Endothelial cell (in vitro differentiated cells): Measurements from ENCODE around the gene CD164L2. TPM values are rescaled to one million over a fixed set of nuclear protein-coding genes. Genes with fewer than 3 reads are reported as not detected.
A peak's percentile ranks its signal among the peaks of the same experiment; 100 is the strongest.

Experiments used
- DNase-seq: peaks from one replicate; pipeline ENCODE4 v3.0.0; 2021; ENCODE audit warnings: low spot score
- H3K27ac Mint-ChIP-seq: one replicate; pipeline ENCODE4 v1.8.0; 2021; ENCODE audit warnings: mixed read lengths, inconsistent platforms; ENCODE audit not compliant: unreplicated experiment
- H3K27me3 Mint-ChIP-seq: one replicate; pipeline ENCODE4 v1.8.0; 2021; ENCODE audit warnings: mild to moderate bottlenecking, moderate library complexity, mixed read lengths, inconsistent platforms; ENCODE audit not compliant: unreplicated experiment
- H3K36me3 Mint-ChIP-seq: one replicate; pipeline ENCODE4 v1.8.0; 2021; ENCODE audit warnings: mild to moderate bottlenecking, low read depth, mixed read lengths, inconsistent platforms; ENCODE audit not compliant: unreplicated experiment
- H3K4me1 Mint-ChIP-seq: one replicate; pipeline ENCODE4 v1.8.0; 2021; ENCODE audit warnings: mild to moderate bottlenecking, mixed read lengths, inconsistent platforms; ENCODE audit not compliant: unreplicated experiment
- H3K4me3 Mint-ChIP-seq: one replicate; pipeline ENCODE4 v1.8.0; 2021; ENCODE audit warnings: mild to moderate bottlenecking, mixed read lengths, inconsistent platforms; ENCODE audit not compliant: unreplicated experiment
- H3K9me3 Mint-ChIP-seq: one replicate; pipeline ENCODE4 v1.8.0; 2021; ENCODE audit warnings: mixed read lengths, inconsistent platforms; ENCODE audit not compliant: unreplicated experiment
- CTCF ChIP-seq: fragments of 200-600 bp; sonication (generic); IDR thresholded peaks from one replicate; pipeline ENCODE4 v1.5.0; 2021; ENCODE audit warnings: antibody characterized with exemption; ENCODE audit not compliant: unreplicated experiment
- total RNA-seq: library from RNA; stranded (reverse); fragmentation: NEBNext Ultra II Directional; extraction: Animal tissue kit (Norgen Biotek cat#: 25700); gene quantifications from one replicate; pipeline ENCODE4 v1.2.1, GENCODE V29; 2021; ENCODE audit not compliant: unreplicated experiment

CD164L2 gene
- total RNA-seq, 1 donor from 2014 or later = 0.72 TPM

GRCh38 chr1:27418326-27419185 lies 35.4 kb upstream of the CD164L2 start:
- no peak for DNase-seq
- peaks cover 6% of the 10 kb centered on the region for H3K27me3 Mint-ChIP-seq
- H3K36me3 Mint-ChIP-seq = peaks cover 48% of the 10 kb centered on the region
- TF ChIP-seq CTCF = no peak
- H3K9me3 Mint-ChIP-seq = no peaks in the 10 kb centered on the region
- peak overlapping the region; percentile 48 for H3K27ac Mint-ChIP-seq
- peaks cover 45% of the 10 kb centered on the region for H3K4me1 Mint-ChIP-seq
- H3K4me3 Mint-ChIP-seq = peak overlapping the region; percentile 34

- no peak for TF ChIP-seq CTCF
- Mint-ChIP-seq H3K4me1 (peaks cover 44% of the 10 kb centered on the region), H3K9me3 (no peaks in the 10 kb centered on the region), H3K4me3 (peak overlapping the region; percentile 28), H3K27ac (no peak overlapping the region), H3K36me3 (peaks cover 56% of the 10 kb centered on the region), H3K27me3 (peaks cover 6% of the 10 kb centered on the region)
- DNase-seq = no peak
Measured at GRCh38 chr1:27417713-27418112, 34.6 kb upstream of the CD164L2 start.

GRCh38 chr1:27416387-27417111 lies 33.4 kb upstream of the CD164L2 start:
- H3K4me3 Mint-ChIP-seq = peak overlapping the region; percentile 26
- peak; percentile 60 for DNase-seq
- H3K9me3 Mint-ChIP-seq = no peaks in the 10 kb centered on the region
- H3K27me3 Mint-ChIP-seq = peaks cover 6% of the 10 kb centered on the region
- peaks cover 56% of the 10 kb centered on the region for H3K36me3 Mint-ChIP-seq
- peak overlapping the region; percentile 45 for H3K27ac Mint-ChIP-seq
- TF ChIP-seq CTCF = peak; percentile 59
- peaks cover 38% of the 10 kb centered on the region for H3K4me1 Mint-ChIP-seq

GRCh38 chr1:27414091-27414490 lies 31.0 kb upstream of the CD164L2 start:
- peaks cover 46% of the 10 kb centered on the region for H3K4me1 Mint-ChIP-seq
- DNase-seq = no peak
- no peak overlapping the region for H3K4me3 Mint-ChIP-seq
- no peaks in the 10 kb centered on the region for H3K9me3 Mint-ChIP-seq
- TF ChIP-seq CTCF = no peak
- peaks cover 8% of the 10 kb centered on the region for H3K27me3 Mint-ChIP-seq
- H3K36me3 Mint-ChIP-seq = peaks cover 65% of the 10 kb centered on the region
- H3K27ac Mint-ChIP-seq = no peak overlapping the region
